ENCODE results near the gene SVOP. TPM values are rescaled to one million over a fixed set of nuclear protein-coding genes. Genes with fewer than 3 reads are reported as not detected.

Gene SVOP
- total RNA-seq, 1 experiment from 2014 or later = 0.47 TPM

GRCh38 chr12:108928695-108929094 is 92.2 kb downstream of the SVOP start:
- no peak overlapping the region for H3K4me3 ChIP-seq (replicated peaks in 1 of 2; ENCODE audit: low read depth in 1 of 2, low read length in 2 of 2)
- no peaks in the 10 kb centered on the region for H3K4me1 ChIP-seq (ENCODE audit: control insufficient read depth in 1 of 2, insufficient read depth in 2 of 2, low read length in 2 of 2)
- H3K4me2 ChIP-seq (ENCODE audit: low read length) = no peak overlapping the region
- H3K36me3 ChIP-seq (ENCODE audit: control insufficient read depth in 1 of 2, insufficient read depth in 2 of 2, low read length in 2 of 2) = no peaks in the 10 kb centered on the region
- H4K20me1 ChIP-seq (ENCODE audit: insufficient read depth) = no peaks in the 10 kb centered on the region
- no peak overlapping the region for H2AFZ ChIP-seq (ENCODE audit: low read depth, low read length, poor library complexity, severe bottlenecking)
- ChIA-PET RAD21 (ENCODE audit: low non-redundant PET in 1 of 2, low total read pairs in 2 of 2, uncharacterized antibody in 2 of 2, unreplicated experiment in 2 of 2) (no interaction called here), POLR2A (no interaction called here), CTCF (no interaction called here)
- H3K27ac ChIP-seq (ENCODE audit: low read depth, low read length) = no peak overlapping the region
- BruUV-seq (replicated peaks) = no TSS peak
- ATAC-seq (no peak), DNase-seq (ENCODE audit: low read depth, low spot score) (no peak)
- no peaks in the 10 kb centered on the region for H3K9me3 ChIP-seq (ENCODE audit: control insufficient read depth in 1 of 2, insufficient read depth in 1 of 2, low read depth in 1 of 2, low read length in 2 of 2)
- 0 out of 2 replicates have a peak, but pooled peaks cover 6% of the 10 kb centered on the region for H3K9me2 ChIP-seq (ENCODE audit: insufficient read depth)
- no peaks in the 10 kb centered on the region for H3K79me2 ChIP-seq (ENCODE audit: insufficient read depth, low read length)
- intact Hi-C loops (cut with micrococcal nuclease) = no loop called here
- H3K9ac ChIP-seq (ENCODE audit: low read length) = no peak overlapping the region
- no peaks in the 10 kb centered on the region for H3K27me3 ChIP-seq (ENCODE audit: insufficient read depth, low read length)
- TF ChIP-seq EGR1 (IDR thresholded peaks at IDR 0.05; ENCODE audit: low read depth) (no peak), EZH2phosphoT487 (IDR thresholded peaks at IDR 0.05; ENCODE audit: borderline replicate concordance) (no peak), ATF3 (IDR thresholded peaks at IDR 0.05) (no peak), SP1 (IDR thresholded peaks at IDR 0.05; ENCODE audit: low read depth) (no peak), YY1 (IDR thresholded peaks at IDR 0.05; ENCODE audit: extremely low read depth, insufficient replicate concordance, low read depth, low read length) (no peak), JUND (IDR thresholded peaks at IDR 0.05) (no peak), FOSL1 (IDR thresholded peaks at IDR 0.05; ENCODE audit: low read depth) (no peak), TCF7L2 (IDR thresholded peaks at IDR 0.05; ENCODE audit: borderline replicate concordance, extremely low read depth, insufficient read depth, insufficient read length) (no peak), POLR2AphosphoS5 (IDR thresholded peaks at IDR 0.05; ENCODE audit: low read depth, low read length) (no peak), ZFX (IDR thresholded peaks at IDR 0.05) (no peak), CBX3 (IDR thresholded peaks at IDR 0.05; ENCODE audit: low read depth) (no peak), SRF (IDR thresholded peaks at IDR 0.05; ENCODE audit: low read depth) (no peak), REST (IDR thresholded peaks at IDR 0.05; ENCODE audit: low read depth) (no peak), CTCF (IDR thresholded peaks at IDR 0.05 in 2 of 3, conservative IDR thresholded peaks at IDR 0.05 in 1 of 3; ENCODE audit: borderline replicate concordance in 1 of 3, insufficient read depth in 1 of 3, low read depth in 2 of 3, low read length in 2 of 3) (no peak), EZH2 (IDR thresholded peaks at IDR 0.05) (no peak), ZNF274 (IDR thresholded peaks at IDR 0.05; ENCODE audit: low read depth, low read length) (no peak)
- TF ChIP-seq, protein P1, sequence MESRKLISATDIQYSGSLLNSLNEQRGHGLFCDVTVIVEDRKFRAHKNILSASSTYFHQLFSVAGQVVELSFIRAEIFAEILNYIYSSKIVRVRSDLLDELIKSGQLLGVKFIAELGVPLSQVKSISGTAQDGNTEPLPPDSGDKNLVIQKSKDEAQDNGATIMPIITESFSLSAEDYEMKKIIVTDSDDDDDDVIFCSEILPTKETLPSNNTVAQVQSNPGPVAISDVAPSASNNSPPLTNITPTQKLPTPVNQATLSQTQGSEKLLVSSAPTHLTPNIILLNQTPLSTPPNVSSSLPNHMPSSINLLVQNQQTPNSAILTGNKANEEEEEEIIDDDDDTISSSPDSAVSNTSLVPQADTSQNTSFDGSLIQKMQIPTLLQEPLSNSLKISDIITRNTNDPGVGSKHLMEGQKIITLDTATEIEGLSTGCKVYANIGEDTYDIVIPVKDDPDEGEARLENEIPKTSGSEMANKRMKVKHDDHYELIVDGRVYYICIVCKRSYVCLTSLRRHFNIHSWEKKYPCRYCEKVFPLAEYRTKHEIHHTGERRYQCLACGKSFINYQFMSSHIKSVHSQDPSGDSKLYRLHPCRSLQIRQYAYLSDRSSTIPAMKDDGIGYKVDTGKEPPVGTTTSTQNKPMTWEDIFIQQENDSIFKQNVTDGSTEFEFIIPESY (IDR thresholded peaks at IDR 0.05; ENCODE audit: extremely low read depth, insufficient replicate concordance, low read length) = no peak

Data from HCT116 (cell line).